MM.1S (cell line): ENCODE data around the gene AKAP9.

Experiments
- DNase-seq: peaks from one replicate; pipeline ENCODE4 v3.0.0-alpha.2; 2015
- H2AFZ ChIP-seq: fragments of 300-600 bp; sonication (generic); 2 replicates; pipeline ENCODE4 v1.6.0; 2016; ENCODE audit warnings: antibody characterized with exemption, low read length
- H3F3A ChIP-seq: fragments of 300-600 bp; sonication (generic); 2 replicates; pipeline ENCODE4 v1.6.1; 2016; ENCODE audit warnings: mild to moderate bottlenecking, antibody characterized with exemption, low read length, moderate library complexity, mixed read lengths; ENCODE audit not compliant: insufficient read depth
- H3K27ac ChIP-seq: fragments of 300-600 bp; sonication (generic); 2 replicates; pipeline ENCODE4 v1.5.1; 2016; ENCODE audit warnings: mild to moderate bottlenecking, low read length
- H3K27me3 ChIP-seq: fragments of 300-600 bp; sonication (generic); replicated peaks from 2 replicates; pipeline ENCODE4 v1.6.0; 2016; ENCODE audit warnings: low read length; ENCODE audit not compliant: insufficient read depth
- H3K36me3 ChIP-seq: fragments of 300-600 bp; sonication (generic); replicated peaks from 2 replicates; pipeline ENCODE4 v1.6.1; 2016; ENCODE audit warnings: mild to moderate bottlenecking, low read length, mixed read lengths; ENCODE audit not compliant: insufficient read depth
- H3K4me1 ChIP-seq: fragments of 300-600 bp; sonication (generic); 2 replicates; pipeline ENCODE4 v1.6.1; 2016; ENCODE audit warnings: low read length, mixed read lengths
- H3K4me2 ChIP-seq: fragments of 300-600 bp; sonication (generic); 2 replicates; pipeline ENCODE4 v1.6.0; 2016; ENCODE audit warnings: low read depth, low read length
- H3K4me3 ChIP-seq: fragments of 300-600 bp; sonication (generic); 2 replicates; pipeline ENCODE4 v1.5.1; 2016; ENCODE audit warnings: low read length, mixed read lengths
- H3K79me2 ChIP-seq: fragments of 300-600 bp; sonication (generic); 2 replicates; pipeline ENCODE4 v1.6.1; 2016; ENCODE audit warnings: mixed run types, low read length, mixed read lengths
- H3K9ac ChIP-seq: fragments of 300-600 bp; sonication (generic); 2 replicates; pipeline ENCODE4 v1.6.1; 2016; ENCODE audit warnings: low read length, mixed read lengths
- H3K9me2 ChIP-seq: fragments of 300-600 bp; sonication (generic); replicated peaks from 2 replicates; pipeline ENCODE4 v1.6.1; 2016; ENCODE audit warnings: mild to moderate bottlenecking, low read length, mixed read lengths; ENCODE audit not compliant: insufficient read depth
- H3K9me3 ChIP-seq: fragments of 300-600 bp; sonication (generic); replicated peaks from 2 replicates; pipeline ENCODE4 v1.6.1; 2016; ENCODE audit warnings: mild to moderate bottlenecking, low read length, mixed read lengths; ENCODE audit not compliant: insufficient read depth
- H4K20me1 ChIP-seq: fragments of 300-600 bp; sonication (generic); 2 replicates; pipeline ENCODE4 v1.6.1; 2016; ENCODE audit warnings: mild to moderate bottlenecking, low read length, moderate library complexity, mixed read lengths; ENCODE audit not compliant: insufficient read depth
- EZH2 ChIP-seq: fragments of 300-600 bp; sonication (generic); optimal IDR thresholded peaks from 2 replicates; pipeline ENCODE3; 2017; ENCODE audit warnings: low read depth, mild to moderate bottlenecking, antibody characterized with exemption, low read length, mixed read lengths
- EZH2phosphoT487 ChIP-seq: fragments of 300-600 bp; sonication (generic); IDR thresholded peaks from 2 replicates; pipeline ENCODE4 v1.6.1; 2018; ENCODE audit warnings: antibody characterized with exemption, low read length
- TF ChIP-seq, protein P1 (sequence below): fragments of 300-600 bp; sonication (generic); IDR thresholded peaks from 2 replicates; pipeline ENCODE4 v1.5.1; 2016; ENCODE audit warnings: antibody characterized with exemption, low read length, mixed read lengths

The AKAP9 gene

DNA sequence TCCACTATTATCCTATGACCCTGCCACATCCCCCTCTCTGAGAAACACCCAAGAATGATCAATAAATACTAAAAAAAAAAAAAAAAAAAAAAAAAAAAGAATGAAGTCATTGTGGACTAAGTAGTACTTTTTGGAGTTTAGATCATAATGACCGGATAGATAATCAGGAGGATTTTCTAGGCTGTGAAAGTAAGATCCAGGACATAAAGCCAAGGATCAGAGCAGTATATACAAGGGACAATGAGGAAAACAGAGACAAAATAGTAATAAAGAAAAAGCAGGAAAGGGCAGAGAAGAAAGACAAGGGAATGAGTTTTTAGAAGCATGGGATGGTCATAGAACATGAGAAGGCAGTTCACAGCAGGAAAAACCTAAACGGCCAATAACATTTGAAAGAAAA, 87.6 kb downstream of the AKAP9 start:
- no peak overlapping the region for H3K4me2 ChIP-seq
- no peak overlapping the region for H3K4me3 ChIP-seq
- no peaks in the 10 kb centered on the region for H3K4me1 ChIP-seq
- H3K27ac ChIP-seq: no peak overlapping the region
- no peak for DNase-seq
- H3K9me2 ChIP-seq: no peaks in the 10 kb centered on the region
- H3K9me3 ChIP-seq: no peaks in the 10 kb centered on the region
- H3K9ac ChIP-seq: no peak overlapping the region
- H2AFZ ChIP-seq: no peak overlapping the region
- no peaks in the 10 kb centered on the region for H3K79me2 ChIP-seq
- no peaks in the 10 kb centered on the region; the same call in 1 of the 2 replicates for H3K36me3 ChIP-seq
- no peaks in the 10 kb centered on the region for H3K27me3 ChIP-seq
- no peaks in the 10 kb centered on the region for H4K20me1 ChIP-seq
- TF ChIP-seq EZH2 (no peak), EZH2phosphoT487 (no peak)
- TF ChIP-seq, protein P1, sequence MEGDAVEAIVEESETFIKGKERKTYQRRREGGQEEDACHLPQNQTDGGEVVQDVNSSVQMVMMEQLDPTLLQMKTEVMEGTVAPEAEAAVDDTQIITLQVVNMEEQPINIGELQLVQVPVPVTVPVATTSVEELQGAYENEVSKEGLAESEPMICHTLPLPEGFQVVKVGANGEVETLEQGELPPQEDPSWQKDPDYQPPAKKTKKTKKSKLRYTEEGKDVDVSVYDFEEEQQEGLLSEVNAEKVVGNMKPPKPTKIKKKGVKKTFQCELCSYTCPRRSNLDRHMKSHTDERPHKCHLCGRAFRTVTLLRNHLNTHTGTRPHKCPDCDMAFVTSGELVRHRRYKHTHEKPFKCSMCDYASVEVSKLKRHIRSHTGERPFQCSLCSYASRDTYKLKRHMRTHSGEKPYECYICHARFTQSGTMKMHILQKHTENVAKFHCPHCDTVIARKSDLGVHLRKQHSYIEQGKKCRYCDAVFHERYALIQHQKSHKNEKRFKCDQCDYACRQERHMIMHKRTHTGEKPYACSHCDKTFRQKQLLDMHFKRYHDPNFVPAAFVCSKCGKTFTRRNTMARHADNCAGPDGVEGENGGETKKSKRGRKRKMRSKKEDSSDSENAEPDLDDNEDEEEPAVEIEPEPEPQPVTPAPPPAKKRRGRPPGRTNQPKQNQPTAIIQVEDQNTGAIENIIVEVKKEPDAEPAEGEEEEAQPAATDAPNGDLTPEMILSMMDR: no peak
- H3F3A ChIP-seq: no peaks in the 10 kb centered on the region

DNA sequence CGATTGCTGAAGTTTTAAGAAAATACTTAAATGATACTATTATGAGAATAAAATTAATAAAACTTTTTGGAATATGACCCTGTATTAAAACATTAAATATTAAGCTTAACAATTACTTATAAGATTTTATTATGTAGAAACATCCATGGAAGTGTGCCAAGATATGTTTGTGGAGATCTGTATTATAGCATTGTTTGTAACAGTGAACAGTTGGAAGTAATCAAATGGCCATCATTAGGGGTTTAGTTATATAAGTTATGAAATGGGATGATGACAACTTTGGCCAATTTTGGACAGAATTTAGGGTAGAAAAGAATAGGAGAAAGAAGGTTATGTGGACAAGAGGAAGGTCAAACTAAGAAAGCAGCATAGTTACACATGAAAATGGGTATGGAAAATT, 88.0 kb downstream of the AKAP9 start:
- H3K4me2 ChIP-seq: no peak overlapping the region
- H3K27ac ChIP-seq: no peak overlapping the region
- H3K79me2 ChIP-seq: no peaks in the 10 kb centered on the region
- H3K9me3 ChIP-seq: no peaks in the 10 kb centered on the region
- H4K20me1 ChIP-seq: no peaks in the 10 kb centered on the region
- no peak for DNase-seq
- TF ChIP-seq EZH2phosphoT487 (no peak), EZH2 (no peak)
- TF ChIP-seq, protein P1: no peak
- H3F3A ChIP-seq: no peaks in the 10 kb centered on the region
- H2AFZ ChIP-seq: no peak overlapping the region
- no peaks in the 10 kb centered on the region for H3K4me1 ChIP-seq
- no peaks in the 10 kb centered on the region for H3K9me2 ChIP-seq
- H3K27me3 ChIP-seq: no peaks in the 10 kb centered on the region
- no peak overlapping the region for H3K9ac ChIP-seq
- H3K4me3 ChIP-seq: no peak overlapping the region
- no peaks in the 10 kb centered on the region; the same call in 1 of the 2 replicates for H3K36me3 ChIP-seq

DNA sequence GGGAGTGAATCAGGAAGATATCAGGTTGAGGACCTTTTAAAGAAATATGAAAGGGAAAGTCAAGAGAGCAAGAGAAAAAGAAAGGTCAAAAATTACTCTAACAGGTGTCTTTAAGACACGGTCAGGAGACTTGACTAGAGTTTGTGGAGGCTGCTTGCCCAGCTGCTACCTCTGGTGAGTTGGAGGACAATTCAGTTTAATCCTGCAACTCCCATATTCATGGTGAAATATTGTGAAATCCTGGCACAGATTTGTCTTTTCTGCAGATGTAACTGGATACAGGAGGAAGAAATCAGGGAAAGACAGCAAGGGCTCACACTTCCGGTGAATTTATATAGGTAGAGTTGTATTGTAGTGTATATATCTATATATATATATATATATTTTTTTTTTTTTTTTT, 93.5 kb downstream of the AKAP9 start:
- Histone ChIP-seq H3K4me1 (no peaks in the 10 kb centered on the region), H3K27me3 (no peaks in the 10 kb centered on the region), H3K9me2 (no peaks in the 10 kb centered on the region), H3K27ac (no peak overlapping the region), H3F3A (no peaks in the 10 kb centered on the region), H2AFZ (no peak overlapping the region), H3K36me3 (no peaks in the 10 kb centered on the region; the same call in 1 of the 2 replicates), H4K20me1 (no peaks in the 10 kb centered on the region), H3K9ac (no peak overlapping the region), H3K79me2 (no peaks in the 10 kb centered on the region), H3K4me3 (no peak overlapping the region), H3K9me3 (no peaks in the 10 kb centered on the region), H3K4me2 (no peak overlapping the region)
- no peak for DNase-seq
- TF ChIP-seq EZH2 (no peak), EZH2phosphoT487 (no peak)
- TF ChIP-seq, protein P1: no peak
